Caki2 (cell line): ENCODE data around the gene SURF6. TPM values are rescaled to one million over a fixed set of nuclear protein-coding genes. Genes with fewer than 3 reads are reported as not detected.

ENCODE experiments used
- DNase-seq: peaks from one replicate; pipeline ENCODE4 v3.0.0-alpha.2; 2015; ENCODE audit warnings: low read depth
- in situ Hi-C: cut with HindIII; loops from 2 replicates; pipeline ENCODE4 v1.10.0; 2016; ENCODE audit warnings: low sequenced_read_pairs, low pct_unique_long_range_greater_than_20kb, mixed read lengths
- total RNA-seq: library from RNA; depleted of rRNA; stranded (reverse); fragments of >200 nt; shearing (Covaris generic); gene quantifications from 2 replicates; pipeline ENCODE4 v1.2.3, GENCODE V29; 2014; ENCODE audit warnings: low replicate concordance; rRNA removed

SURF6 gene
- total RNA-seq, 1 experiment from 2014 or later, result 34.9 TPM

DNA sequence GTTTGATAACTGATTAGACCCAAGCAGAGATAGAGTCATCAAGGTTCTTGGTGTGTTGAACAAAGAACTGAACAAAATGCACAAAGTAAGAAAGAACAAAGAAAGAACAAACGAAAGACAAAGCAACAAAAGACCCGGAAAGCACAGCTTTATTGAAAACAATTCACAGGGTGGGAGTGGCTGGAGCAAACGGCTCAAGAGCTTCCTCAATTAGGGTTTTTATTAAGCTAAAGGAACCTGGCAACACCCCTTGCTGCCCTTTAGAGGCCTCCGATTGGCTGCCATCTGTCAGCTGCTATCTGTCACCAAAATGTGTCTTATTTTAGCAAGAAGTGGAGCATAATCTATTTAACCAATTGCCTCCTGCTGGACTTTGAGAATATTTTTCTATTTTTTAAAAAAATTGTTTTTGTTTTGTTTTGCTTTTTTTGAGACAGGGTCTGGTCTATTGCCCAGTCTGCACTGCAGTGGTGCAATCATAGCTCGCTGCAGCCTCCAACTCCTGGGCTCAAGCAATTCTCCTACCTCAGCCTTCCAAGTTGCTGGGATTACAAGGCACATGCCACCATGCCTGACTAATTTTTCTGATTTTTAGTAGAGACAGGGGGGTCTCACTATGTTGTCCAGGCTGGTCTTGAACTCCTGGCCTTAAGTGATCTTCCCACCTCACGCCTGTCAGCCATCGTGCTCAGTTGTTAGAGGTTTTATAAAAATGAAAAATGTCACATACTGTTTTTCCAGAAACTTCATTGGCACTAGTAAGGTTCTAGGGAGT lies 53.3 kb downstream of the SURF6 start:
- in situ Hi-C loops, result no loop called here
- DNase-seq, result no peak

- in situ Hi-C loops, result no loop called here
- no peak for DNase-seq
Observed at GRCh38 chr9:133280392-133280791, 55.6 kb downstream of the SURF6 start.

Other genes starting within 250 kb of the SURF6 start
- 11.1 and 18.6 TPM in 2 replicates for gene RALGDS, start 214.9 kb downstream of the SURF6 start, total RNA-seq
- not detected in 2 replicates for gene GBGT1, start 172.3 kb downstream of the SURF6 start, total RNA-seq
- not detected in 2 replicates for gene OBP2B, start 126.9 kb downstream of the SURF6 start, total RNA-seq
- gene ABO, start 61.0 kb downstream of the SURF6 start, total RNA-seq, result 0.14 and 19.1 TPM in 2 replicates
- gene MED22, start 11.9 kb upstream of the SURF6 start, total RNA-seq, result 25.3 and 62.5 TPM in 2 replicates
- 2,316 and 2,792 TPM in 2 replicates for gene RPL7A, start 12.0 kb upstream of the SURF6 start, total RNA-seq
- 55.9 and 69.7 TPM in 2 replicates for gene SURF1, start 20.3 kb upstream of the SURF6 start, total RNA-seq
- gene SURF2, start 20.4 kb upstream of the SURF6 start, total RNA-seq, result 13.6 and 26.0 TPM in 2 replicates
- 370 and 393 TPM in 2 replicates for gene SURF4, start 39.9 kb upstream of the SURF6 start, total RNA-seq
- gene STKLD1, start 40.2 kb upstream of the SURF6 start, total RNA-seq, result 0.17 TPM in 1 of 2 replicates, not detected in the other
- 27.5 and 35.4 TPM in 2 replicates for gene REXO4, start 81.8 kb upstream of the SURF6 start, total RNA-seq
- gene ADAMTS13, start 86.2 kb upstream of the SURF6 start, total RNA-seq, result 3.0 and 3.7 TPM in 2 replicates
- gene CACFD1, start 123.8 kb upstream of the SURF6 start, total RNA-seq, result 10.7 and 13.2 TPM in 2 replicates
- 19.6 and 19.7 TPM in 2 replicates for gene SLC2A6, start 142.9 kb upstream of the SURF6 start, total RNA-seq
- not detected in 2 replicates for gene MYMK, start 188.8 kb upstream of the SURF6 start, total RNA-seq
- gene ADAMTSL2, start 198.5 kb upstream of the SURF6 start, total RNA-seq, result not detected in 2 replicates